Neural progenitor cell (in vitro differentiated cells): ENCODE measurements around the gene HNRNPAB. TPM values are rescaled to one million over a fixed set of nuclear protein-coding genes. Genes with fewer than 3 reads are reported as not detected.
A peak's percentile ranks its signal among the peaks of the same experiment; 100 is the strongest.

Experiments
- DNase-seq: peaks from one replicate; pipeline ENCODE4 v3.0.0-alpha.2; 2016; ENCODE audit warnings: low spot score
- H2AFZ ChIP-seq: fragments of 200-600 bp; sonication (generic); replicated peaks from 2 replicates; pipeline ENCODE4 v1.6.1; 2016; ENCODE audit warnings: antibody characterized with exemption
- H3F3A ChIP-seq: fragments of 200-600 bp; sonication (generic); 2 replicates; pipeline ENCODE4 v1.6.1; 2016; ENCODE audit warnings: antibody characterized with exemption, low read depth
- H3K27ac ChIP-seq: fragments of 200-600 bp; sonication (generic); 2 replicates; pipeline ENCODE4 v1.5.1; 2016; ENCODE audit warnings: mild to moderate bottlenecking
- H3K27me3 ChIP-seq: fragments of 200-600 bp; sonication (generic); 2 replicates; pipeline ENCODE4 v1.6.1; 2016; ENCODE audit warnings: mild to moderate bottlenecking, moderate library complexity
- H3K36me3 ChIP-seq: fragments of 200-600 bp; sonication (generic); 2 replicates; pipeline ENCODE4 v1.5.1; 2016
- H3K4me1 ChIP-seq: fragments of 200-600 bp; sonication (generic); 2 replicates; pipeline ENCODE4 v1.6.1; 2016; ENCODE audit warnings: mixed run types
- H3K4me2 ChIP-seq: fragments of 200-600 bp; sonication (generic); 2 replicates; pipeline ENCODE4 v1.6.1; 2016
- H3K4me3 ChIP-seq: fragments of 200-600 bp; sonication (generic); 2 replicates; pipeline ENCODE4 v1.5.1; 2016
- H3K79me2 ChIP-seq: fragments of 200-600 bp; sonication (generic); 2 replicates; pipeline ENCODE4 v1.6.1; 2016; ENCODE audit warnings: low read depth
- H3K9ac ChIP-seq: fragments of 200-600 bp; sonication (generic); 2 replicates; pipeline ENCODE4 v1.6.1; 2016
- H3K9me3 ChIP-seq: fragments of 200-600 bp; sonication (generic); 2 replicates; pipeline ENCODE4 v1.5.1; 2016; ENCODE audit warnings: low read depth
- H4K20me1 ChIP-seq: fragments of 200-600 bp; sonication (generic); 2 replicates; pipeline ENCODE4 v1.6.1; 2016; ENCODE audit warnings: low read depth
- H3K27ac Mint-ChIP-seq: 3 replicates; pipeline ENCODE4 v1.8.0; 2021; ENCODE audit warnings: mixed read lengths
- H3K27me3 Mint-ChIP-seq: 2 replicates; pipeline ENCODE4 v1.8.0; 2022; ENCODE audit warnings: low read depth, mild to moderate bottlenecking, inconsistent platforms, moderate library complexity, mixed read lengths; ENCODE audit not compliant: insufficient read depth
- H3K36me3 Mint-ChIP-seq: 3 replicates; pipeline ENCODE4 v1.8.0; 2021; ENCODE audit warnings: mixed read lengths
- H3K4me1 Mint-ChIP-seq: 3 replicates; pipeline ENCODE4 v1.8.0; 2021; ENCODE audit warnings: mixed read lengths
- H3K4me3 Mint-ChIP-seq: 3 replicates; pipeline ENCODE4 v1.8.0; 2021; ENCODE audit warnings: mild to moderate bottlenecking, moderate library complexity, mixed read lengths
- H3K9me3 Mint-ChIP-seq: 3 replicates; pipeline ENCODE4 v1.8.0; 2020; ENCODE audit warnings: mixed read lengths
- CTCF ChIP-seq: fragments of 200-600 bp; sonication (generic); IDR thresholded peaks from 2 replicates; pipeline ENCODE4 v1.5.1; 2017; ENCODE audit warnings: antibody characterized with exemption, mild to moderate bottlenecking
- EZH2 ChIP-seq: fragments of 200-600 bp; sonication (generic); IDR thresholded peaks from 2 replicates; pipeline ENCODE4 v1.6.1; 2017; ENCODE audit warnings: antibody characterized with exemption, mild to moderate bottlenecking, moderate library complexity
- EZH2phosphoT487 ChIP-seq: fragments of 200-600 bp; sonication (generic); IDR thresholded peaks from 2 replicates; pipeline ENCODE4 v1.6.1; 2017; ENCODE audit warnings: antibody characterized with exemption
- total RNA-seq: library from RNA; depleted of rRNA; stranded (reverse); fragments of >200 nt; gene quantifications from 2 replicates; pipeline ENCODE4 v1.2.3, GENCODE V29; 2015; ENCODE audit warnings: low replicate concordance

Gene HNRNPAB
- total RNA-seq, 1 donor from 2014 or later = 195 TPM

- Histone ChIP-seq H3K27ac (no peak overlapping the region), H3K9ac (no peak overlapping the region), H2AFZ (no peak overlapping the region), H3K4me3 (no peak overlapping the region), H3K4me2 (no peak overlapping the region), H3K27me3 (peaks cover 18% of the 10 kb centered on the region), H3K4me1 (no peaks in the 10 kb centered on the region), H3K79me2 (no peaks in the 10 kb centered on the region), H3K36me3 (no peaks in the 10 kb centered on the region), H3K9me3 (no peaks in the 10 kb centered on the region), H4K20me1 (no peaks in the 10 kb centered on the region), H3F3A (no peaks in the 10 kb centered on the region)
- Mint-ChIP-seq H3K36me3 (no peaks in the 10 kb centered on the region), H3K27ac (no peak overlapping the region), H3K27me3 (peaks cover 7% of the 10 kb centered on the region), H3K4me3 (no peak overlapping the region), H3K9me3 (no peaks in the 10 kb centered on the region), H3K4me1 (peaks cover 12% of the 10 kb centered on the region)
- TF ChIP-seq EZH2 (no peak), EZH2phosphoT487 (no peak), CTCF (no peak)
- no peak for DNase-seq
These were observed 41.9 kb upstream of the HNRNPAB start for GRCh38 chr5:178162481-178162880.

- DNase-seq = peak; percentile 90
- H3K79me2 ChIP-seq = no peaks in the 10 kb centered on the region
- no peaks in the 10 kb centered on the region for H3K36me3 ChIP-seq
- H3K36me3 Mint-ChIP-seq = no peaks in the 10 kb centered on the region
- H3K27ac Mint-ChIP-seq = peak overlapping the region; percentile 83
- H4K20me1 ChIP-seq = no peaks in the 10 kb centered on the region
- peak overlapping the region; percentile 19 for H3K4me3 Mint-ChIP-seq
- no peaks in the 10 kb centered on the region for H3F3A ChIP-seq
- TF ChIP-seq EZH2phosphoT487 = no peak
- TF ChIP-seq CTCF = peak; percentile 98
- peaks cover 7% of the 10 kb centered on the region for H3K27me3 Mint-ChIP-seq
- peaks cover 12% of the 10 kb centered on the region for H3K4me1 Mint-ChIP-seq
- peaks cover 18% of the 10 kb centered on the region for H3K27me3 ChIP-seq
- H2AFZ ChIP-seq = peak overlapping the region; percentile 71
- peak overlapping the region; percentile 69 for H3K4me2 ChIP-seq
- H3K9me3 Mint-ChIP-seq = no peaks in the 10 kb centered on the region
- H3K9me3 ChIP-seq = no peaks in the 10 kb centered on the region
- no peak overlapping the region for H3K27ac ChIP-seq
- no peaks in the 10 kb centered on the region for H3K4me1 ChIP-seq
- H3K4me3 ChIP-seq = peak overlapping the region; percentile 21
- no peak overlapping the region for H3K9ac ChIP-seq
These were observed 40.3 kb upstream of the HNRNPAB start for GRCh38 chr5:178163772-178164735.

DNA sequence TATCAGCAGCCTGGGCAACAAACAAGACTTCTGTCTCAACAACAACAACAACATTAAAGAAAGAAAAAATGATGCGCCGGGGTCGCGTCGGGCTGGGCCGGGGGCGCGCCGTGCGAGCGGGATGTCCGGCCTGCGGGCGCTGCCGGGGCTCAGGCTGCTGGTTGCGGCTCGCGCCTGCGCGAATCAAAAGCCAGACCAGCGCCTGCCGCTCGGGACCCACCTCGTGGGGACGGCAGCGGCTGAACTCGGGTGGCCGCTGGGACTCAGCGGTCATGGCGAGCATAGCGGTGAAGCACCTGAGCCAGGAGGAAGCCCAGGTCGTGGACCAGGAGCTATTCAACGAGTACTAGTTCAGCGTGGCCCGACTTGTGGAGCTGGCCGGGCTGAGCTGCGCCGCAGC is 38.8 kb upstream of the HNRNPAB start:
- H3K79me2 ChIP-seq = no peaks in the 10 kb centered on the region
- no peaks in the 10 kb centered on the region for H3F3A ChIP-seq
- Mint-ChIP-seq H3K4me1 (peaks cover 16% of the 10 kb centered on the region), H3K9me3 (no peaks in the 10 kb centered on the region), H3K27me3 (peaks cover 8% of the 10 kb centered on the region), H3K27ac (no peak overlapping the region), H3K4me3 (no peak overlapping the region), H3K36me3 (no peaks in the 10 kb centered on the region)
- H3K9ac ChIP-seq = no peak overlapping the region
- no peak overlapping the region for H3K4me2 ChIP-seq
- no peak overlapping the region for H3K27ac ChIP-seq
- H3K9me3 ChIP-seq = no peaks in the 10 kb centered on the region
- H3K4me3 ChIP-seq = no peak overlapping the region
- H3K36me3 ChIP-seq = no peaks in the 10 kb centered on the region
- no peak for TF ChIP-seq EZH2
- TF ChIP-seq EZH2phosphoT487 = no peak
- TF ChIP-seq CTCF = no peak
- H2AFZ ChIP-seq = no peak overlapping the region
- peaks cover 18% of the 10 kb centered on the region for H3K27me3 ChIP-seq
- no peaks in the 10 kb centered on the region for H3K4me1 ChIP-seq
- H4K20me1 ChIP-seq = no peaks in the 10 kb centered on the region
- DNase-seq = no peak
